ENCODE data around the gene SHROOM3.
"Not testable (repeated sequence)": the region's sequence is repeated elsewhere in the genome, so short reads cannot be mapped to it uniquely, and the experiment has no call there.

Gene SHROOM3

DNA sequence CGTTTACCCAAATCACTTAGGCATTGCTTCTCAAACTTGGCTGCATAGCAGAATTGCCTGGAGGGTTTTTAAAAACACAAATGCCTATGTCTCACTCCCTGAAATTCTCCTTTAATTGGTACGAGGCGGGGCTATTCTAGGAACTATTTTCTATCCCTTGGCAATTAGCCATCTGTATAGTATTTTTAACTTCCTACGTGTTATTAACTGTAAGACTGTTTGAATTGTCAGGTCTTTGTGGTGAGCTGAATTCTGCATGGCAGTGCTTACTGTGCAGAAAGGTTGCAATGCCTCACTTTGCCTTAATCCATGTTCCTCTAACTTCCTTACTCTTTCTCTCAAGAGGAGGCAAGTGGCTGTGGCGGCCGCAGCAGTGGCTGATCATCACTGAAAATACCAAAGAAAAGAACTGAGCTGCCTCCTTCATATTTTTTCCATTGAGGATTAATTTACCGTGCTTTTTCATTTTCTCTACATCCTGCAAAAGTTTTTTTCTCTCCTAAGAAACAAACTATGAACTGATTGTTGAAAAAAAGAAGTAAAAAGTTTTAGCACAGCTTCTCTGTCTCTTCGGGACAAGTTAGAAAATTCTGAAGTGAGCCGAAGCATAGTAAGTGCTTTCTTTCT is at the start of gene SHROOM3:
Gene SHROOM3 (plus strand): TSS at position 329 of the 627 bp plus-strand sequence. CDS start 824 bp downstream, outside the sequence.
- DNase-seq (ENCODE audit: low spot score): no peak

DNA sequence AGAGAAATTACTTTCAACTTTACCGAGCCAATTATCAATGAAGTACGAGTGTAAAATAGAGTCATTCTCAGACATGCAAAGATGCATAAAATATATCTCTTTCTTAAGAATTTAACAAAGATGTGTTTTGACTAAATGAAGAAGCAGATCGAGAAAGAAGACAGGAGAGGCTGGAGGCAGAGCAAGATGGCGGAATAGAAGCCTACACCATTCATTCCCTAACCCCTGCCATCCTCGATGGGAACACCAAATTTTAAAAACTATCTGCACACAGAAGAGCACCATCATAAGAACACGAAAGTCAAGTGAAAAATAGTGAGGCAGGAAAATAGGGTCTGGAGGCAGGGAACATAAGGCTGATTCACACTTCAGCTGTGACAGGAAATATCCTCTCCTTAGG is 49.1 kb upstream of the SHROOM3 start:
- no peak for DNase-seq (ENCODE audit: low spot score)

DNA sequence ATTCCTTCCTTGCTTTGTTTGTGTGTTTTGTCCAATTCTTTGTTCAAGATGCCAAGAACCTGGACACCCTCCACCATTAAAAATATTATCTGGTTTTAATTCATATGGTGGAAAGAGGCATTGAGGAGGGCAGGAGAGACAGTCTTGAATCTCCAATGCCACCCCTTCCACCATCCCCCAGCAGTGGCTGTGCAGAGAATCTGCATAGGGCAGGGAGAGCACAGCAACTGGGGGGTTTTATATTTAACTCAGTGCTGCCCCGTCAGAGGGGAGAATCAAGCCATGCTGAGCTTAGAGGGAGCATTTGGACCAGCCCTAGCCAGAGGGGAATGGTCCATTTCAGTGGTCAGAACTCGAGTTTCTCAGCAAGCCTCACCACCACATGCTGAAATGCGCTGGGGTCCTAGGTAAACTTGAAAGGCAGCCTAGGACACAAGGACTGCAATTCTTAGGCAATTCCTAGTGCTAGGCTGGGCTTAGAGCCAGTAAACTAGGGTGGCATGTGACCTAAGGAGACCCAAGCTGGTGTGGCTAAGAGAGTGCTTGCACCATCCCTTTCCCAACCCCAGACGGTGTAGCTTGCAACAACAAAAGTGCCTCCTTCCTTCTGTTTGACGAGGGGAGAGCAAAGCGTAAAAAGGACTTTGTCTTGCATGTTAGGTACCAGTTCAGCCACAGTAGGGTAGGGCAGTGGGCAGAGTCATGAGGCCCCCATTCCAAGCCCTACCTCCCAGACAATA is 48.3 kb upstream of the SHROOM3 start:
- no peak for DNase-seq (ENCODE audit: low spot score)

DNA sequence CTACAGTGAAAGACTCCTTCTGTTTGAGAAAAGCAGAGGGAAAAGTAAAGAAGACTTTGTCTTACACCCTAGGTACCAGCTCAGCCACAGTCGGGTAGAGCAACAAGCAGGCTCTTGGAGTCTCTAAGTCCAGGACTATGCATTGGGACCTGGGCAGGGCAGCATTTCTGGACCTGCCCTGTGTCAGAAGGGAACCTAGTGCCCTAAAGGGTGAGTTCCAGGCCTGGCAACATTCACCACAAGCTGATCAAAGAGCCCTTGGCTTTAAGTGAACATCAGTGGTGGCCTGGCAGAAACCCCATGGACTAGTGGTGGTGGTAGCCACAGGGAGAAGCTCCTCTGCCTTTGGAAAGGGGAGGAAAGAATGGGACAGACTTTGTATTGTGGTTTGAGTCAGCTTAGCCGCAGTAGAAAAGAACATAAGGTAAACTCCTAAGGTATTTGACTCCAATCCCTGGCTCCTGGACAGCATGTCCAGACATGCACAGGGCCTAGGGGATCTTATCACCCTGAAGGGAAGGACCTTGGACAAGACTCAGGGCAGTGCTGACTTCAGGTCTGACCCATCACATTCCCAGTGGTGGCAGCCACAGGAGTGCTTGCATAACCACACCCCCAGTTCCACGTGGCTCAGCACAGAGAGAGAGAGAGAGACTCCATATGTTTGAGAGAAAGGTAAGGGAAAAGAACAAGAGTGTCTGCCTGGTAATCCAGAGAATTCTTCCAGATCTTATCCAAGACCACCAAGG is 46.7 kb upstream of the SHROOM3 start:
- no peak for DNase-seq (ENCODE audit: low spot score)

DNA sequence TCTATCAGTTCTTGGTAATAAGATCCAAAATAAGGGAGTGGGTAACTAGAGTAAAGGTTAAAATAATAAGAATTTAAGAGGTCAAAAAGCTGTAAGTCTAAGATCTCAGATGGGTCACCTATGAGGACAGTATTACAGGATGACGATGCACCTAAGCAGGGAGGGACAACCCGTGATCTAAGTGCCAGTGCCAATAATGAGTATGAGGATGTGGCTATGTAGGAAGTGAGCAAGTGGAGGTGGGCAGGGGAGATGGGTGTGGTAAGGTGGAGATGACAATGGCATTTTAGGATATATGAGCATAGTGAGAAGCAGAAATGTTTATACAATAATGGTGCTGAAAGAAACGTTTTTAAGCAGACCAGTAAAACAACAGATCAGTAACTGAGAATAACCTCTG is 33.4 kb upstream of the SHROOM3 start:
- no peak for DNase-seq (ENCODE audit: low spot score)

DNA sequence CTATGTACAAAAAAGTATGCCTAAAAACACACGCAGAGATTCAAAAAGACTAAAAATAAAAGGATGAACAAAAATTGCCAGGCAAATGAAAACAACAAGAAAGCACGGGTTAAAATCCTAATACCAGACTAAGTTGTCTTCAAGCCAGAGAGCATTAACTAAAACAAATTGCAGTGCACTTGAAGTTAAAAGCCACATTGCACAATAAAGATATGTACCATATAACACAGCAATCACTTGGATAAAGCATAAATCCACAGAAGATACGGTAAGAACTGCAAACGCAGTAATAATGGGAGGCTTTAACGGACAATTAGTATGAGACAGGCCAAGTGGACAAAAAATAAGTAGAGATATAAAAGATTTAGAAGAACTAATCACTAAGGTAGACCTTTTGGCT is 28.9 kb upstream of the SHROOM3 start:
- DNase-seq (ENCODE audit: low spot score): no peak

DNA sequence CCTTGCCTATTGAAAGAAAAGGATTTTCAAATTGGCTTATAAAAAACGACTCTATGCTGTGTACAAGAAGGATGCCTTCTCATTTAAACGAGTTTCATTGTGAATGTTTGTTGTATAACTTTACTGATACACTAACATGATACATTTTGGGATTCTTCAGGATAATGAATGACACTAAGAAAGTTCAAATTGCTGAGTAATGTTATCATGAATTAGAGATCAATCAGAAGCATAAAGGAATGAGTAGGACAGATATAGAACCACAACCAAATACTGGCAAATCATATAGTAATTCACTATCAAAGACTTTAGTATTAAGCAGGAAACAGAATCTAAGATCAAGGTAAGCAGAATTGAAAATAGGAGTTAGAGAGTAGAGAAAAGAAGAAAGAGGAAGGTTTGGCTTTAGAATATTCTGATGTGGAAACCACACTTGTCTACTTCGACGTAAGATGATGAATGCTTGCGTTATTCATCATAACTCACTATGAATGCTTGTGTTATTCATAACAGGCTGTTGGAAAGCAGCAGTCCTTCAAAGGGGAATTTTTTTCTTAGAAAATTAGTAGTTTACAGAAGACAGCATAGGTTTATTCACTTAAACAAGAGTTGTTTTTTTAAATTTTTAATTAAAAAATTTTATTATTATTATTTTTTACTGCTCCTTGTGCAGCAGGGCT is 27.4 kb upstream of the SHROOM3 start:
- DNase-seq (ENCODE audit: low spot score): no peak

DNA sequence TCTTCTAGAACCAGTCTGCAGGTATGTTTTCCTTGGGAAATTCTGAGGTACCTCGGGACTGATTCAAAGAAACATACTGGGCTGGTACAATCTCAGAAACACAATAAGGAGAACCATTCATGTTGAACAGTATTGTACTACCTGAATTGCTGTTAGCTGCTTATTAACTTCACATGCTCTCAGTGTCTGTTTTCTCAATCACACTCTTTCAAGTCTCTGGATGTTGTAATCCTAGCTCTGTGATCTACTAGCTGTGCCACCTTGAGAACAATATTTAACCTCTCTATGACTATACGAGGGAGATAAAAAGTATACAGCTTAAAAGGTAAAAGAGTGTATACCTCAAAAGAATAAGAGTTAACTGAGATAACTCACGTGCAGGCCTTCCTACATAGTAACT is 24.4 kb upstream of the SHROOM3 start:
- no peak for DNase-seq (ENCODE audit: low spot score)

DNA sequence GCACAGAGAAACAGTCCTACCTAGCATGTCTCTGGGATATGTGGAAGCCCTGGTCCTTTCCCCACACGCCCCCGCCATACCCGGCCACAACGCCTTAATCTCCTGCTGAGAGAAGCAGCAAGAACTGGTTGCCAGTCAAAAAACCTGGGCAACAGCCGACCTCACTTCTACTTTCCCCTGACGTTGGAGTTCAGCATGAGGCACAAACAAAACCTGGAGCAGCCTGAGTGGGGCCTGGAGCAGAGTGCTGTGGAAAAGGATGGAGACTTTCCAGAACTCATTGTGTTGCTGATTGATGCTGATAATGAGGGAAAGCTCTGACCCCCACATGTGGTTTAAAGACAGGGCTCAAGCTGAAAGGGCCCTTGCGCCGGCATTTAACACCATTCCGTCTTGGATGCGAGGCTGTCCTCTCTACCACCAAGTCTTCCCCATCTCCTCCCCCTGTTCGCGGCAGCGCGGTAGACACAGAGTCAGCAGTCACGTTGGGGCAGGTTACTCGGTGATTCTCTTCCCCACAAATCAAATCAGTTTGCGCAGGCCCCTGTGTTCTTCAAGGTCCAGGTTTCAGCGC is 14.8 kb upstream of the SHROOM3 start:
- DNase-seq (ENCODE audit: low spot score): no peak

DNA sequence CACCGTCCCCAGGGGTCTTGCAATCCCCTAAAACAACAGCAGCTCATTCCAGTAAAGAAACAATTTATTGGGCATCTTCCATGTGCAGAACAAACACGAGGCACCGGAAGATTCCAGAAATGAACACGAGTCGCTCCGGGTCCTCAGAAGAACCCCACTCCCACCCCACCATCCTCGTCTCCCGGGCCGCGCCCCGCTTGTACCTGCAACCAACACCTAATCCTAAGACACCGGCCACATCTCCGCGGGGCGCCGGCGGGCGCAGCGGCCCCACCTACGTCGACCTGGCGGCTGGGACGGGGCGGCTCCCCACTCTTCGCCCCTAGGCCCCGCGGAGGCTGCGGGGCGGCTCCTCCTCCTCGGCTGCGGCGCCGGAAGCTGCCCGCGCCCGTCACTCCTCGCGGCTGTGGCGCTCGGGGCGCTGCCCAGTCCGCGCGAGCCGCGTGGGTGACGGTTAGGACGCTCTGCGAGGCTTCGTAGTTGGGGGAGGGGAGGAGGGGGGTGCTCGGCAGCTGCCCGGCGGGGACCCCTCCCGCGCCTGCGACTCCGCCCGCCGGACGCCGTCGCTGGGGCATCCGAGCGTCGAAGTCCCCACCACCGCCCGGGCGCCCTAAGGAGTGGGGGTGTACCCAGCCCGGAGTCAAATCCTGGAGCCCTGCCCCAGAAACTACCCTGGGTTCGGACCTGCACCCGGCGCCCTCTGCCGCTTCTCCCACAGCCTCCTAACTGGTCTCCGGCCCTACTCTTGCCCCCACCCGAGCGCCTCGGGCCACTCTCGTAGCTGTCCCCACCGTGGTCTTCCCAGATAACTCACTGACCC is 14.1 kb upstream of the SHROOM3 start, which contains the start of gene CCDC158:
Gene CCDC158 (minus strand): TSS at position 380 of the 820 bp plus-strand sequence. CDS start 17,934 bp downstream, outside the sequence.
- no peak for DNase-seq (ENCODE audit: low spot score)

DNA sequence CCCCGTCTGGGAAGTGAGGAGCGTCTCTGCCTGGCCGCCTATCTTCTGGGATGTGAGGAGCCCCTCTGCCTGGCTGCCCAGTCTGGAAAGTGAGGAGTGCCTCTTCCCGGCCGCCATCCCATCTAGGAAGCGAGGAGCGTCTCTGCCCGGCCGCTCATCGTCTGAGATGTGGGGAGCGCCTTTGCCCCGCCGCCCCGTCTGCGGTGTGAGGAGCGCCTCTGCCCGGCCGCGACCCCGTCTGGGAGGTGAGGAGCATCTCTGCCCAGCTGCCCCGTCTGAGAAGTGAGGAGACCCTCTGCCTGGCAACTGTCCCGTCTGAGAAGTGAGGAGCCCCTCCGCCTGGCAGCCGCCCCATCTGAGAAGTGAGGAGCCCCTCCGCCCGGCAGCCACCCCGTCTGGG is 11.9 kb upstream of the SHROOM3 start:
- not testable (repeated sequence) for DNase-seq (ENCODE audit: low spot score)

DNA sequence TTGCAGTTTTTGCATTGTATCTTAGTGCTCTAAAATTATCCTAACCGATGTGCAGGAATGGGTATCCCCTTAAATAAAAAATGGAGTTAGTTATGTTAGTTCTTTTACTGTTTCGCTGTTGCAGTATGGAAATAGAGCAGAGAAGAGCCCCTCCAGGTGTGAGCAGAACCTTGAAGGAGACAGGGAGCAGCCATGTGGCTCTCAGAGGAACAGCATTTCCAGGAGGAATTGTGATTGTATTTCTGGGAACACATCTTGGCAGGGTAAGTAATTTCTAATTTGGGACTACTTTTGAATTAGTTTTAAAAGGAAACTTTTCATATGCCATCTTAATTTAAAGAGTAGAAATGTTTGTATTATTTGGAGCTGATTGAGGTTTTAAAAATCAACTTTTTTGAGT is 8.8 kb upstream of the SHROOM3 start:
- DNase-seq (ENCODE audit: low spot score): no peak

DNA sequence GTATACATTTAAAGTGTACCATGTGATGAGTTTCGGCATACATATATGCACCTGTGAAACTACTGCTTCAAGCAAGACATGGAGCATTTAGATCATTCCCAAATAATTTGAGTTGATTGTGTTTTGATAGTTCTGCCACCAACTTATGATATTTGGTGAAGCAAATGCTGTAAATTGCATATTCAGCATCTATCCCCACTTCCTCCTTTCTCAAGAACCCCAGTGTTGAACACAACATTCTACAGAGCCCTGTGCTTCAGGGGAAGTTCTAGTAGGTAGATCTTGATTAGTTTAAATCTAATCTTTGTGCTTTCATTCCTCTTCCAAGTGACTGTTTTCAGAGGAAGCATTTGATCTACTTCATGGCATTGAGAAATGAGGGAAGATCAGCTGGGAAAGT is 5.4 kb upstream of the SHROOM3 start:
- DNase-seq (ENCODE audit: low spot score): no peak

DNA sequence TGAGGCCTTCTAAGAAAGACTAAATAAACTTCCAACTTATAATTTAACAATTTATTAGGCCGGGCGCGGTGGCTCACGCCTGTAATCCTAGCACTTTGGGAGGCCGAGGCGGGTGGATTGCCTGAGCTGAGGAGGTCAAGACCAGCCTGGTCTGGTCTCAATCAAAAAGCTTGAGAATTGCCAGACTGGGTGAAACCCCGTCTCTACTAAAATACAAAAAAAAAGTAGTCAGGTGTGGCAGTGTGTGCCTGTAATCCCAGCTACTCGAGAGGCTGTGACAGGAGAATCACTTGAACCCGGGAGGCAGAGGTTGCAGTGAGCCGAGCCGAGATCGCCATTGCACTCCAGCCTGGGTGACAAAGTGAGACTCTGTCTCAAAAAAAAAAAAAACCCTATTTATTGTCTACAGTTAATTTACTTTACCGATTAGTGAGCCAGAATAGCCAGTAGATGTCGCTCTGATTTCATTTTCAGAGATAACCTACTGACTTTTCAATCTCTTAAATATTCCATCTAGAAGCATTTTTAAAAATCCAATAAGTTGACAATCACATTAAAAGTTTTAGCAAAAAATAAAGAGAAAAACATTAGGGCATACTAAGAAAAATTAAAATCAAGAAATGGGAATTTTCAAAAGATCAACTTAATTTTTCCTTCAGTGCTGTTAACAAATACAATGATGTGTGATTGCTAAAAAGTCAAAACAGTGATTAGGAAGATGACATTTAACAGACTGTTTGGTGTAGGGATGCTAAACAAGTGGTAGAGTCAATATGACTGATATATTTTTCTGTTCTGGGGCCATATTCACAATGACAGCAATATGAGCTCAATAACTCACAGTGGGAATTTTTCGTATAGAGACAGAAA is 4.3 kb upstream of the SHROOM3 start:
- peak; percentile 37 for DNase-seq (ENCODE audit: low spot score)

DNA sequence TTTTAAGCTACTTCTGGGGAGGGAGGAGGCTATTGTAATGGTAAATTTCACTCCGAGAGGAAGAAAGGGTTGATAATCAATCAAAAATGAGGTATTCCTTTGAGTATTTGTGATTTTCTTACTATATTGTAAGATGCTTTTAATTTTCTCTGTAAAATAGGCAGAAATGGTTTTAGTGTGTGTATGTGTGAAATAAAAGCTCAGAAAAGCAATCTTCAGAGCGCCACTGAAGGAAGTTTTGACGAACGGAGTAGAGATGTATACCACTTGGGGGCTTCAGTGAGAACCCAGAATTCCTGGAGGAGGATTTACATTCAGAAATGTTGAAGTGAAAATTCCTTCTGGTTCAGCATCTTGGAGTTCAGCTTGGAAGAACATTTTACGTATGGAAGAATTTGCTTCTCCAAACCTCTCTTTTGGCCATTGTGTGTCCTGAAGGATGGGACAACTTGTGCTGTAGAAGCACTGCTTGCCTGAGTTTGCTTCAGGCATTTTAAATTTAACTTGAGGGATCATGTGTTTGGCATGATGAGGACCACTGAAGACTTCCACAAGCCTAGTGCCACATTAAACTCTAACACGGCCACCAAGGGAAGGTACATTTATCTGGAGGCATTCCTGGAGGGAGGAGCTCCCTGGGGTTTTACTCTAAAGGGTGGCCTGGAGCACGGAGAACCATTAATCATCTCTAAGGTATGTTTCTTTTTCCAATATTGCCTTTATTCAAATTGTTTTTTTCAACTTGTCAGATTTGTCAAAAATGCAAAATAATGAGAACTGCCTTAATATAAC is 695 bp downstream of the SHROOM3 start:
- DNase-seq (ENCODE audit: low spot score): no peak

DNA sequence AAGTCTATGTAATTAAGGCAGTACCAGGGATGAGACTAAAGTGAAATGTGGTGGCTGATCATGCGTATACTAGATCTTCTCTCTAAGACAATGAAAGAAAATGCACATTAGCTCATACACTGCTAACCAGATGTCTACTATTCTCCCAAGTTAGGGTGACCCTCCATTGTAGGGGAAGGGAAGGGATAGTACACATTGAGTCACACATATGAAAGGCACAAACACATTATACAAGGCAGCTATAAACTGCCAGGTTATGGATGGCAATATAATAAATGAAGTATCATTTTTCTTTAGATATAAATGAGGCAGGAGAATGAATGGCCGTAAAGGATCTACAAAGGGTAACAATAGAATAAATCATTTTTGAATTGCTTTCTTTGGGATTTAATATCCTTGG is 4.5 kb downstream of the SHROOM3 start:
- DNase-seq (ENCODE audit: low spot score): no peak

DNA sequence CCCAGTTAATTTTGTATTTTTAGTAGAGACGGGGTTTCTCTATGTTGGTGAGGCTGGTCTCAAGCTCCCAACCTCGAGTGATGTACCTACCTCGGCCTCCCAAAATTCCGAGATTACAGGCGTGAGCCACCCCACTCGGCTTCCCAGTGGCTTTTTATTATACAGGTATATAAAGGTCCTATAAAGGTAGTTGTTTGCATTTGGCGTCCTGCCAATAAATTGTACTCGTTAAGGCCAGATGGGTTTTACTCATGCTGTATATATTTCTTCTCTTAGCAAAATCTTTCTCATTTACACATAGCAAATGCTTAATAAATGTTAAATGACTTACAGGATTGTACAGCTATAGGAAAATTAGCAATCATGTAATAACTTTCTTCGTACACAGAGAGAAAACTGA is 6.9 kb downstream of the SHROOM3 start:
- DNase-seq (ENCODE audit: low spot score): no peak

DNA sequence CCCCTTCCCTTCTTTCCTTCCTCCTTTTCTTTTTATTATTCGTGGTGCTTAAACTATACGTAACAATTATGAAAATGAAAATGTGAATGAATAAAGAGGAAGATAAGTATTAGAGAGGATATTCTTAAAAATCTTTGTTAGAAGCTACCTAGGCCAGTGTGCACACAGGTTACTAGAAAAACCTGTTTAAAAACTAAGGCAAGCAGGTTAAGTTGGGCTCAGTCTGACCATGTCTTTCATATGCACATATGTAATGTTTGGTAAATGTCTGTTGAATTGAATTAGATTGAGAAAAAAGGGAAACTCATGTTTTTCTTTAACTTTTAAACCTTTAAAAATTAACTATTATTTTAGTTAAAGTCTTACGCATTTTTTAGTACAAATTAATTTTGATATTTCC is 7.8 kb downstream of the SHROOM3 start:
- no peak for DNase-seq (ENCODE audit: low spot score)

DNA sequence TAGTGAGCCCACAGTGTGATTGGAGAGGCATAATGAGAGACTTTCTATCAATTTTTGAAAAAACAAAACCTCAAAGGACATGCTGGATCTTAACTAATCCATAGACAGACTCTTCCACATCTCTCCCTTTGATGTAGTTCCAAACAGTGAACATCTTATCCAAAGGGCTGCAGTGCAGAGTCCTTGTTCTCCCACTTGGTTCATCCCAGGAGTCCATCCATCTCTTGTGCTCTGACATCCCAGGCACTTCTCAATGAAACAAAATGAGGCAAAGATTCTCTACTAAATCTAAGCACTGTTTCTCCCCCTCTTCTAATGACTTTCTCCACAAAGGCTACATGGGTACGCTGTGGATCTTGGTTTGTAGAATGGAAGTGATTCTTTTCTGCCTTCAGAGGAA is 8.3 kb downstream of the SHROOM3 start:
- no peak for DNase-seq (ENCODE audit: low spot score)

Data from putamen (tissue), 1 donor.